GM23338 (cell line): ENCODE data around the gene EVI5L. TPM values are rescaled to one million over a fixed set of nuclear protein-coding genes. Genes with fewer than 3 reads are reported as not detected.

Experiments
- ATAC-seq: fragments of 200-7000 bp; cut with Tn5 transposase; 3 replicates; pipeline ENCODE4 v1.9.1; 2020
- DNase-seq: peaks from one replicate; pipeline ENCODE4 v3.0.0-alpha.2; 2015; ENCODE audit warnings: low spot score
- H2AFZ ChIP-seq: fragments of 200-600 bp; sonication (generic); 2 replicates; pipeline ENCODE4 v1.8.0; 2016; ENCODE audit warnings: antibody characterized with exemption, mild to moderate bottlenecking, moderate library complexity
- H3F3A ChIP-seq: fragments of 200-600 bp; sonication (generic); replicated peaks from 2 replicates; pipeline ENCODE4 v1.8.0; 2017; ENCODE audit warnings: antibody characterized with exemption, mixed run types, low read depth
- H3K27ac ChIP-seq: fragments of 200-600 bp; sonication (generic); 2 replicates; pipeline ENCODE4 v1.6.1; 2016; ENCODE audit warnings: low read depth
- H3K27me3 ChIP-seq: fragments of 200-600 bp; sonication (generic); 2 replicates; pipeline ENCODE4 v1.8.0; 2016; ENCODE audit warnings: mild to moderate bottlenecking, mixed run types, moderate library complexity; ENCODE audit not compliant: insufficient read depth
- H3K36me3 ChIP-seq: fragments of 200-600 bp; sonication (generic); 2 replicates; pipeline ENCODE4 v1.8.0; 2016; ENCODE audit warnings: mild to moderate bottlenecking; ENCODE audit not compliant: insufficient read depth
- H3K4me1 ChIP-seq: fragments of 200-600 bp; sonication (generic); 2 replicates; pipeline ENCODE4 v1.8.0; 2016; ENCODE audit warnings: mild to moderate bottlenecking, moderate library complexity; ENCODE audit not compliant: insufficient read depth
- H3K4me2 ChIP-seq: fragments of 200-600 bp; sonication (generic); 2 replicates; pipeline ENCODE4 v1.7.1; 2017; ENCODE audit warnings: mixed run types
- H3K4me3 ChIP-seq: fragments of 200-600 bp; sonication (generic); 2 replicates; pipeline ENCODE4 v1.6.1; 2016; ENCODE audit warnings: mixed run types
- H3K79me2 ChIP-seq: fragments of 200-600 bp; sonication (generic); replicated peaks from 2 replicates; pipeline ENCODE4 v1.8.0; 2017; ENCODE audit warnings: mild to moderate bottlenecking; ENCODE audit not compliant: insufficient read depth
- H3K9me2 ChIP-seq: fragments of 200-600 bp; sonication (generic); 2 replicates; pipeline ENCODE4 v1.8.0; 2017; ENCODE audit not compliant: insufficient read depth
- H4K20me1 ChIP-seq: fragments of 200-600 bp; sonication (generic); replicated peaks from 2 replicates; pipeline ENCODE4 v1.8.0; 2017; ENCODE audit warnings: mild to moderate bottlenecking; ENCODE audit not compliant: insufficient read depth
- H3K27ac Mint-ChIP-seq: 2 replicates; pipeline ENCODE4 v1.8.0; 2020; ENCODE audit warnings: inconsistent platforms, mild to moderate bottlenecking, moderate library complexity, mixed read lengths
- H3K27me3 Mint-ChIP-seq: 3 replicates; pipeline ENCODE4 v1.8.0; 2022; ENCODE audit warnings: low read depth, mild to moderate bottlenecking, moderate library complexity, mixed read lengths, inconsistent platforms; ENCODE audit not compliant: insufficient read depth, poor library complexity
- H3K36me3 Mint-ChIP-seq: 3 replicates; pipeline ENCODE4 v1.8.0; 2021; ENCODE audit warnings: low read depth, mild to moderate bottlenecking, inconsistent platforms, moderate library complexity, mixed read lengths
- H3K4me1 Mint-ChIP-seq: 3 replicates; pipeline ENCODE4 v1.8.0; 2020; ENCODE audit warnings: mild to moderate bottlenecking, inconsistent platforms, mixed read lengths
- H3K4me3 Mint-ChIP-seq: 3 replicates; pipeline ENCODE4 v1.8.0; 2021; ENCODE audit warnings: moderate library complexity, mild to moderate bottlenecking, inconsistent platforms, mixed read lengths
- H3K9me3 Mint-ChIP-seq: 3 replicates; pipeline ENCODE4 v1.8.0; 2020; ENCODE audit warnings: moderate library complexity, mild to moderate bottlenecking, inconsistent platforms, mixed read lengths
- CREB1 ChIP-seq: fragments of 250-450 bp; sonication (Bioruptor Pico); IDR thresholded peaks from 2 replicates; pipeline ENCODE4 v1.5.0; 2020; ENCODE audit warnings: low read depth, mild to moderate bottlenecking, moderate library complexity
- EZH2 ChIP-seq: fragments of 200-600 bp; sonication (generic); IDR thresholded peaks from one replicate; pipeline ENCODE4 v1.8.0; 2017; ENCODE audit warnings: antibody characterized with exemption, mild to moderate bottlenecking, low read depth; ENCODE audit not compliant: unreplicated experiment
- EZH2phosphoT487 ChIP-seq: fragments of 200-600 bp; sonication (generic); IDR thresholded peaks from one replicate; pipeline ENCODE4 v1.8.1; 2018; ENCODE audit warnings: antibody characterized with exemption; ENCODE audit not compliant: unreplicated experiment
- JUNB ChIP-seq: IDR thresholded peaks from one replicate; pipeline ENCODE4 v1.6.1; 2016; ENCODE audit warnings: antibody characterized with exemption; ENCODE audit not compliant: unreplicated experiment
- NANOG ChIP-seq: IDR thresholded peaks from 2 replicates; pipeline ENCODE4 v1.6.1; 2016; ENCODE audit warnings: antibody characterized with exemption, borderline replicate concordance
- POLR2AphosphoS5 ChIP-seq: IDR thresholded peaks from 2 replicates; pipeline ENCODE4 v1.6.1; 2016; ENCODE audit warnings: antibody characterized with exemption, low read depth
- STAT1 ChIP-seq: IDR thresholded peaks from one replicate; pipeline ENCODE4 v1.6.1; 2016; ENCODE audit warnings: antibody characterized with exemption; ENCODE audit not compliant: unreplicated experiment
- ZNF114 ChIP-seq: fragments of 250-450 bp; sonication (Bioruptor Pico); IDR thresholded peaks from 2 replicates; pipeline ENCODE4 v1.5.0; 2020; ENCODE audit warnings: mild to moderate bottlenecking, moderate library complexity
- ZNF331 ChIP-seq: fragments of 250-450 bp; sonication (Bioruptor Pico); IDR thresholded peaks from 2 replicates; pipeline ENCODE4 v1.5.0; 2020; ENCODE audit warnings: low read depth, mild to moderate bottlenecking, moderate library complexity
- polyA plus RNA-seq: library from polyadenylated mRNA; unstranded; fragments of >200 nt; fragmentation: Nextera tagmentation; extraction: Ambion mirVana; gene quantifications from 2 replicates; pipeline ENCODE4 v1.2.1, GENCODE V29; 2016
- total RNA-seq: library from RNA; depleted of rRNA; stranded (reverse); fragments of >200 nt; shearing (Covaris generic); gene quantifications from 2 replicates; pipeline ENCODE4 v1.2.3, GENCODE V29; 2014
- TF ChIP-seq, protein P1 (sequence below), 2 experiments: fragments of 200-600 bp in 1 of 2; sonication (generic) in 1 of 2; conservative IDR thresholded peaks; 2 replicates each; pipeline versions ENCODE4 v1.5.1 to v1.6.1; 2016 to 2017; ENCODE audit warnings: antibody characterized with exemption in 2 of 2, low read depth in 2 of 2, mild to moderate bottlenecking in 2 of 2, moderate library complexity in 1 of 2
- TF ChIP-seq, protein P2 (sequence below): IDR thresholded peaks from one replicate; pipeline ENCODE4 v1.6.1; 2018; ENCODE audit warnings: antibody characterized with exemption; ENCODE audit not compliant: unreplicated experiment
- TF ChIP-seq, protein P3 (sequence below): IDR thresholded peaks from 2 replicates; pipeline ENCODE4 v1.6.1; 2016; ENCODE audit warnings: antibody characterized with exemption
- TF ChIP-seq, protein P4 (sequence below): fragments of 250-450 bp; sonication (Bioruptor Pico); IDR thresholded peaks from 2 replicates; pipeline ENCODE4 v1.5.0; 2020; ENCODE audit warnings: mild to moderate bottlenecking, moderate library complexity

Gene EVI5L
- total and polyA plus RNA-seq, 2 experiments from 2014 or later: 4.5 to 16.2 TPM

DNA sequence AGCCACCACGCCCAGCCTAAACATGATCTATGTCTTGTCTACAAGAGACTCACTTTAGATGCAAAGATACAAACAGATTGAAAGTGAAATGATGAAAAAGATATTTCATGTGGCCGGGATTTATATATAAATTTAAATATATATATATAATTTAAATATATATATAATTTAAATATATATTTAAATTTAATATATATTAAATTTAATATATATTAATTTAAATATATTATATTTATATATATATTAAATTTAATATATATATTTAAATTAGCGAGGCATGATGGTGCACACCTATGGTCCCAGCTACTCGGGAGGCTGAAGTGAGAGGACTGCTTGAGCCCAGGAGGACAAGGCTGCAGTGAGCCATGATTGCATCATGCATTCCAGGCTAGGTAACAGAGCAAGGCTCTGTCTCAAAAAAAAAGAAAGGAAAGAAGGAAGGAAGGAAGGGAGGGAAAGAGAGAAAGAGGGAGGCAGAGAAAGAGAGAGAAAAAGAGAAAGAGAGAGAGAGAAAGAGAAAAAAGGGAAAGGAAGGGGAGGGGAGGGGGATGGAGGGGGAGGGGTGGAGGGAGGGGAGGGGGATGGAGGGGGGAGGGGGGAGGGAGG, 7.0 kb upstream of the EVI5L start:
- H2AFZ ChIP-seq: no peak overlapping the region
- H3F3A ChIP-seq: no peaks in the 10 kb centered on the region
- Mint-ChIP-seq H3K9me3 (peaks cover 10% of the 10 kb centered on the region; the same call in 2 of the 3 replicates), H3K27me3 (peaks cover 19% of the 10 kb centered on the region), H3K4me3 (no peak overlapping the region), H3K4me1 (no peaks in the 10 kb centered on the region), H3K36me3 (no peaks in the 10 kb centered on the region), H3K27ac (no peak overlapping the region)
- H3K36me3 ChIP-seq: no peaks in the 10 kb centered on the region
- ATAC-seq (no peak), DNase-seq (no peak)
- H3K4me3 ChIP-seq: no peak overlapping the region
- H3K27me3 ChIP-seq: no peaks in the 10 kb centered on the region
- TF ChIP-seq, protein P1, sequence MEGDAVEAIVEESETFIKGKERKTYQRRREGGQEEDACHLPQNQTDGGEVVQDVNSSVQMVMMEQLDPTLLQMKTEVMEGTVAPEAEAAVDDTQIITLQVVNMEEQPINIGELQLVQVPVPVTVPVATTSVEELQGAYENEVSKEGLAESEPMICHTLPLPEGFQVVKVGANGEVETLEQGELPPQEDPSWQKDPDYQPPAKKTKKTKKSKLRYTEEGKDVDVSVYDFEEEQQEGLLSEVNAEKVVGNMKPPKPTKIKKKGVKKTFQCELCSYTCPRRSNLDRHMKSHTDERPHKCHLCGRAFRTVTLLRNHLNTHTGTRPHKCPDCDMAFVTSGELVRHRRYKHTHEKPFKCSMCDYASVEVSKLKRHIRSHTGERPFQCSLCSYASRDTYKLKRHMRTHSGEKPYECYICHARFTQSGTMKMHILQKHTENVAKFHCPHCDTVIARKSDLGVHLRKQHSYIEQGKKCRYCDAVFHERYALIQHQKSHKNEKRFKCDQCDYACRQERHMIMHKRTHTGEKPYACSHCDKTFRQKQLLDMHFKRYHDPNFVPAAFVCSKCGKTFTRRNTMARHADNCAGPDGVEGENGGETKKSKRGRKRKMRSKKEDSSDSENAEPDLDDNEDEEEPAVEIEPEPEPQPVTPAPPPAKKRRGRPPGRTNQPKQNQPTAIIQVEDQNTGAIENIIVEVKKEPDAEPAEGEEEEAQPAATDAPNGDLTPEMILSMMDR (conservative IDR thresholded peaks at IDR 0.05; ENCODE audit: low read depth in 2 of 2): no peak
- TF ChIP-seq EZH2phosphoT487 (no peak), ZNF114 (CRISPR knock-in tag) (no peak), ZNF331 (CRISPR knock-in tag) (no peak), NANOG (no peak), POLR2AphosphoS5 (no peak), STAT1 (no peak), CREB1 (no peak), EZH2 (no peak), JUNB (no peak)
- TF ChIP-seq, protein P2, sequence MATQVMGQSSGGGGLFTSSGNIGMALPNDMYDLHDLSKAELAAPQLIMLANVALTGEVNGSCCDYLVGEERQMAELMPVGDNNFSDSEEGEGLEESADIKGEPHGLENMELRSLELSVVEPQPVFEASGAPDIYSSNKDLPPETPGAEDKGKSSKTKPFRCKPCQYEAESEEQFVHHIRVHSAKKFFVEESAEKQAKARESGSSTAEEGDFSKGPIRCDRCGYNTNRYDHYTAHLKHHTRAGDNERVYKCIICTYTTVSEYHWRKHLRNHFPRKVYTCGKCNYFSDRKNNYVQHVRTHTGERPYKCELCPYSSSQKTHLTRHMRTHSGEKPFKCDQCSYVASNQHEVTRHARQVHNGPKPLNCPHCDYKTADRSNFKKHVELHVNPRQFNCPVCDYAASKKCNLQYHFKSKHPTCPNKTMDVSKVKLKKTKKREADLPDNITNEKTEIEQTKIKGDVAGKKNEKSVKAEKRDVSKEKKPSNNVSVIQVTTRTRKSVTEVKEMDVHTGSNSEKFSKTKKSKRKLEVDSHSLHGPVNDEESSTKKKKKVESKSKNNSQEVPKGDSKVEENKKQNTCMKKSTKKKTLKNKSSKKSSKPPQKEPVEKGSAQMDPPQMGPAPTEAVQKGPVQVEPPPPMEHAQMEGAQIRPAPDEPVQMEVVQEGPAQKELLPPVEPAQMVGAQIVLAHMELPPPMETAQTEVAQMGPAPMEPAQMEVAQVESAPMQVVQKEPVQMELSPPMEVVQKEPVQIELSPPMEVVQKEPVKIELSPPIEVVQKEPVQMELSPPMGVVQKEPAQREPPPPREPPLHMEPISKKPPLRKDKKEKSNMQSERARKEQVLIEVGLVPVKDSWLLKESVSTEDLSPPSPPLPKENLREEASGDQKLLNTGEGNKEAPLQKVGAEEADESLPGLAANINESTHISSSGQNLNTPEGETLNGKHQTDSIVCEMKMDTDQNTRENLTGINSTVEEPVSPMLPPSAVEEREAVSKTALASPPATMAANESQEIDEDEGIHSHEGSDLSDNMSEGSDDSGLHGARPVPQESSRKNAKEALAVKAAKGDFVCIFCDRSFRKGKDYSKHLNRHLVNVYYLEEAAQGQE: no peak
- TF ChIP-seq, protein P3, sequence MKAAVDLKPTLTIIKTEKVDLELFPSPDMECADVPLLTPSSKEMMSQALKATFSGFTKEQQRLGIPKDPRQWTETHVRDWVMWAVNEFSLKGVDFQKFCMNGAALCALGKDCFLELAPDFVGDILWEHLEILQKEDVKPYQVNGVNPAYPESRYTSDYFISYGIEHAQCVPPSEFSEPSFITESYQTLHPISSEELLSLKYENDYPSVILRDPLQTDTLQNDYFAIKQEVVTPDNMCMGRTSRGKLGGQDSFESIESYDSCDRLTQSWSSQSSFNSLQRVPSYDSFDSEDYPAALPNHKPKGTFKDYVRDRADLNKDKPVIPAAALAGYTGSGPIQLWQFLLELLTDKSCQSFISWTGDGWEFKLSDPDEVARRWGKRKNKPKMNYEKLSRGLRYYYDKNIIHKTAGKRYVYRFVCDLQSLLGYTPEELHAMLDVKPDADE: no peak
- TF ChIP-seq, protein P4, sequence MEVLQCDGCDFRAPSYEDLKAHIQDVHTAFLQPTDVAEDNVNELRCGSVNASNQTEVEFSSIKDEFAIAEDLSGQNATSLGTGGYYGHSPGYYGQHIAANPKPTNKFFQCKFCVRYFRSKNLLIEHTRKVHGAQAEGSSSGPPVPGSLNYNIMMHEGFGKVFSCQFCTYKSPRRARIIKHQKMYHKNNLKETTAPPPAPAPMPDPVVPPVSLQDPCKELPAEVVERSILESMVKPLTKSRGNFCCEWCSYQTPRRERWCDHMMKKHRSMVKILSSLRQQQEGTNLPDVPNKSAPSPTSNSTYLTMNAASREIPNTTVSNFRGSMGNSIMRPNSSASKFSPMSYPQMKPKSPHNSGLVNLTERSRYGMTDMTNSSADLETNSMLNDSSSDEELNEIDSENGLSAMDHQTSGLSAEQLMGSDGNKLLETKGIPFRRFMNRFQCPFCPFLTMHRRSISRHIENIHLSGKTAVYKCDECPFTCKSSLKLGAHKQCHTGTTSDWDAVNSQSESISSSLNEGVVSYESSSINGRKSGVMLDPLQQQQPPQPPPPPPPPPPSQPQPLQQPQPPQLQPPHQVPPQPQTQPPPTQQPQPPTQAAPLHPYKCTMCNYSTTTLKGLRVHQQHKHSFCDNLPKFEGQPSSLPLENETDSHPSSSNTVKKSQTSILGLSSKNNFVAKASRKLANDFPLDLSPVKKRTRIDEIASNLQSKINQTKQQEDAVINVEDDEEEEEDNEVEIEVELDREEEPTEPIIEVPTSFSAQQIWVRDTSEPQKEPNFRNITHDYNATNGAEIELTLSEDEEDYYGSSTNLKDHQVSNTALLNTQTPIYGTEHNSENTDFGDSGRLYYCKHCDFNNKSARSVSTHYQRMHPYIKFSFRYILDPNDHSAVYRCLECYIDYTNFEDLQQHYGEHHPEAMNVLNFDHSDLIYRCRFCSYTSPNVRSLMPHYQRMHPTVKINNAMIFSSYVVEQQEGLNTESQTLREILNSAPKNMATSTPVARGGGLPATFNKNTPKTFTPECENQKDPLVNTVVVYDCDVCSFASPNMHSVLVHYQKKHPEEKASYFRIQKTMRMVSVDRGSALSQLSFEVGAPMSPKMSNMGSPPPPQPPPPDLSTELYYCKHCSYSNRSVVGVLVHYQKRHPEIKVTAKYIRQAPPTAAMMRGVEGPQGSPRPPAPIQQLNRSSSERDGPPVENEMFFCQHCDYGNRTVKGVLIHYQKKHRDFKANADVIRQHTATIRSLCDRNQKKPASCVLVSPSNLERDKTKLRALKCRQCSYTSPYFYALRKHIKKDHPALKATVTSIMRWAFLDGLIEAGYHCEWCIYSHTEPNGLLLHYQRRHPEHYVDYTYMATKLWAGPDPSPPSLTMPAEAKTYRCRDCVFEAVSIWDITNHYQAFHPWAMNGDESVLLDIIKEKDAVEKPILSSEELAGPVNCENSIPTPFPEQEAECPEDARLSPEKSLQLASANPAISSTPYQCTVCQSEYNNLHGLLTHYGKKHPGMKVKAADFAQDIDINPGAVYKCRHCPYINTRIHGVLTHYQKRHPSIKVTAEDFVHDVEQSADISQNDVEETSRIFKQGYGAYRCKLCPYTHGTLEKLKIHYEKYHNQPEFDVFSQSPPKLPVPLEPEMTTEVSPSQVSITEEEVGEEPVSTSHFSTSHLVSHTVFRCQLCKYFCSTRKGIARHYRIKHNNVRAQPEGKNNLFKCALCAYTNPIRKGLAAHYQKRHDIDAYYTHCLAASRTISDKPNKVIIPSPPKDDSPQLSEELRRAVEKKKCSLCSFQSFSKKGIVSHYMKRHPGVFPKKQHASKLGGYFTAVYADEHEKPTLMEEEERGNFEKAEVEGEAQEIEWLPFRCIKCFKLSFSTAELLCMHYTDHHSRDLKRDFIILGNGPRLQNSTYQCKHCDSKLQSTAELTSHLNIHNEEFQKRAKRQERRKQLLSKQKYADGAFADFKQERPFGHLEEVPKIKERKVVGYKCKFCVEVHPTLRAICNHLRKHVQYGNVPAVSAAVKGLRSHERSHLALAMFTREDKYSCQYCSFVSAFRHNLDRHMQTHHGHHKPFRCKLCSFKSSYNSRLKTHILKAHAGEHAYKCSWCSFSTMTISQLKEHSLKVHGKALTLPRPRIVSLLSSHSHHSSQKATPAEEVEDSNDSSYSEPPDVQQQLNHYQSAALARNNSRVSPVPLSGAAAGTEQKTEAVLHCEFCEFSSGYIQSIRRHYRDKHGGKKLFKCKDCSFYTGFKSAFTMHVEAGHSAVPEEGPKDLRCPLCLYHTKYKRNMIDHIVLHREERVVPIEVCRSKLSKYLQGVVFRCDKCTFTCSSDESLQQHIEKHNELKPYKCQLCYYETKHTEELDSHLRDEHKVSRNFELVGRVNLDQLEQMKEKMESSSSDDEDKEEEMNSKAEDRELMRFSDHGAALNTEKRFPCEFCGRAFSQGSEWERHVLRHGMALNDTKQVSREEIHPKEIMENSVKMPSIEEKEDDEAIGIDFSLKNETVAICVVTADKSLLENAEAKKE: no peak
- H3K4me1 ChIP-seq: no peaks in the 10 kb centered on the region
- no peak overlapping the region for H3K4me2 ChIP-seq
- no peaks in the 10 kb centered on the region for H3K79me2 ChIP-seq
- H3K27ac ChIP-seq: no peak overlapping the region
- H3K9me2 ChIP-seq: no peaks in the 10 kb centered on the region
- no peaks in the 10 kb centered on the region for H4K20me1 ChIP-seq
